GM18511 (cell line): ENCODE results near the gene MCF2L.

ENCODE experiments used
- ATAC-seq: cut with Tn5 transposase; IDR thresholded peaks from one replicate; pipeline ENCODE4 v1.9.1; 2021; ENCODE audit warnings: mild to moderate bottlenecking, moderate library complexity; ENCODE audit not compliant: unreplicated experiment

MCF2L gene

GRCh38 chr13:112980434-112980833 lies 11.4 kb downstream of the MCF2L start:
- no peak for ATAC-seq

GRCh38 chr13:112981451-112981850 lies 12.4 kb downstream of the MCF2L start:
- no peak for ATAC-seq

GRCh38 chr13:112982281-112983041 lies 13.4 kb downstream of the MCF2L start:
- no peak for ATAC-seq

- no peak for ATAC-seq
Observed at GRCh38 chr13:112983042-112983305, 14.0 kb downstream of the MCF2L start.

GRCh38 chr13:112983428-112984196 lies 14.6 kb downstream of the MCF2L start:
- ATAC-seq, result no peak

GRCh38 chr13:112984501-112984900 lies 15.5 kb downstream of the MCF2L start:
- no peak for ATAC-seq

GRCh38 chr13:112984954-112985802 lies 16.2 kb downstream of the MCF2L start:
- no peak for ATAC-seq

GRCh38 chr13:112985803-112986408 lies 16.9 kb downstream of the MCF2L start:
- ATAC-seq, result no peak

GRCh38 chr13:112986470-112986869 lies 17.5 kb downstream of the MCF2L start:
- no peak for ATAC-seq

GRCh38 chr13:112986946-112987681 lies 18.1 kb downstream of the MCF2L start:
- ATAC-seq, result no peak

GRCh38 chr13:112987682-112988024 lies 18.6 kb downstream of the MCF2L start:
- ATAC-seq, result no peak

GRCh38 chr13:112990783-112991182 lies 21.8 kb downstream of the MCF2L start:
- no peak for ATAC-seq

- no peak for ATAC-seq
Observed at GRCh38 chr13:112991609-112992008, 22.6 kb downstream of the MCF2L start.

- ATAC-seq, result no peak
Observed at GRCh38 chr13:112992931-112993680, 24.1 kb downstream of the MCF2L start.

- ATAC-seq, result no peak
Observed at GRCh38 chr13:112994084-112994780, 25.2 kb downstream of the MCF2L start.

GRCh38 chr13:112994781-112995355 lies 25.9 kb downstream of the MCF2L start:
- no peak for ATAC-seq

- ATAC-seq, result no peak
Observed at GRCh38 chr13:112995395-112996191, 26.6 kb downstream of the MCF2L start.

- no peak for ATAC-seq
Observed at GRCh38 chr13:112996671-112997091, 27.7 kb downstream of the MCF2L start.
